Sigmoid colon (tissue), 4 donors: ENCODE data around the gene ZBTB47.

Source experiments
- EP300 ChIP-seq, 4 donors: sonication (generic); formaldehyde crosslinking; IDR thresholded peaks; one replicate each; pipeline ENCODE4 v1.6.1; 2017; ENCODE audit warnings: antibody characterized with exemption in 4 of 4
- POLR2A ChIP-seq, 2 donors: fragments of 450-650 bp; IDR thresholded peaks; one replicate each; pipeline ENCODE4 v1.6.1; 2016; ENCODE audit warnings: antibody characterized with exemption in 2 of 2, mild to moderate bottlenecking in 2 of 2, moderate library complexity in 2 of 2
- TF ChIP-seq, protein P1 (sequence below), 4 experiments: fragments of 450-650 bp in 3 of 4; fragments of 200-600 bp in 1 of 4; IDR thresholded peaks; one replicate each; pipeline ENCODE4 v1.5.1; 2016 to 2019; ENCODE audit warnings: antibody characterized with exemption in 4 of 4, mild to moderate bottlenecking in 3 of 4, moderate library complexity in 2 of 4

DNA sequence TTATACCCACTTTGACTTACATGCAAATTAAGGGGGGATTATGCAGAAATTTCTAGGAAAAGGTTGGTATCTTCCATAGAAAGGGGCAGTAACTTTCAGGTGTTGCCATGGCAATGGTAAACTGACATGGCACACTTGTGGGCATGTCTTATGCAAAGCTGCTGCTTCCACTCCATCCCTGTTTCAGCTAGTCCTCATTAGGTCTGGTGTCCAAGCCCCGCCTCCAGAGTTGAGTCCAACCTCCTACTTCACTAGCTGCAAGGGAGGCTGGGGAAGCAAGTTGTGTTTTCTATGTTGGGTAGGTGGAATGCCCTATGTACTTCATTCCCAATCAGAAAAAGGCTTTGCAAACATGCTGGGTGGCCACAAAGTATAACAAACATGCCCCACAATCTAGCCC, 17.2 kb downstream of the ZBTB47 start:
- TF ChIP-seq POLR2A (IDR thresholded peaks at IDR 0.05) (no peak), EP300 (IDR thresholded peaks at IDR 0.05) (no peak)
- TF ChIP-seq, protein P1, sequence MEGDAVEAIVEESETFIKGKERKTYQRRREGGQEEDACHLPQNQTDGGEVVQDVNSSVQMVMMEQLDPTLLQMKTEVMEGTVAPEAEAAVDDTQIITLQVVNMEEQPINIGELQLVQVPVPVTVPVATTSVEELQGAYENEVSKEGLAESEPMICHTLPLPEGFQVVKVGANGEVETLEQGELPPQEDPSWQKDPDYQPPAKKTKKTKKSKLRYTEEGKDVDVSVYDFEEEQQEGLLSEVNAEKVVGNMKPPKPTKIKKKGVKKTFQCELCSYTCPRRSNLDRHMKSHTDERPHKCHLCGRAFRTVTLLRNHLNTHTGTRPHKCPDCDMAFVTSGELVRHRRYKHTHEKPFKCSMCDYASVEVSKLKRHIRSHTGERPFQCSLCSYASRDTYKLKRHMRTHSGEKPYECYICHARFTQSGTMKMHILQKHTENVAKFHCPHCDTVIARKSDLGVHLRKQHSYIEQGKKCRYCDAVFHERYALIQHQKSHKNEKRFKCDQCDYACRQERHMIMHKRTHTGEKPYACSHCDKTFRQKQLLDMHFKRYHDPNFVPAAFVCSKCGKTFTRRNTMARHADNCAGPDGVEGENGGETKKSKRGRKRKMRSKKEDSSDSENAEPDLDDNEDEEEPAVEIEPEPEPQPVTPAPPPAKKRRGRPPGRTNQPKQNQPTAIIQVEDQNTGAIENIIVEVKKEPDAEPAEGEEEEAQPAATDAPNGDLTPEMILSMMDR (IDR thresholded peaks at IDR 0.05): no peak
